Measurements from ENCODE around the gene ZBTB20.

DNA sequence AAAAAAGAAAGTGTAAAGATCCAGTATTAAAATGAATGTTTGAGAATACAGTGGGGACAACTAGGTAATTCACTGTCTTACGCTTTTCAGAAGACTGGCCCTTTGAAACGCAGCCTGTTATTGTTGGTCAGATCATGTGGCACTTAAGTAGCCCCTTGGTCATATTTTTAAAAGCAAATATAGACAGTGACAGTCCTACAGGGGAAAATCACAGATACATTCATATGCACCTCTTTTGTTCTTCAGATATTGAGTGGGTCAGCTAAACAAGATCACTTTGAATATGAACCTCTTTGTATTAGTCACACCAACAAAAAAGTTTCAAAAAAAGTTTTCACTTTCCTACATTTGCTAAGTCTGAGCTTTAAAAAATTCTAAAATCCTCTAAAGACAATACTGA, 817.3 kb downstream of the ZBTB20 start:
- TF ChIP-seq, protein P1, sequence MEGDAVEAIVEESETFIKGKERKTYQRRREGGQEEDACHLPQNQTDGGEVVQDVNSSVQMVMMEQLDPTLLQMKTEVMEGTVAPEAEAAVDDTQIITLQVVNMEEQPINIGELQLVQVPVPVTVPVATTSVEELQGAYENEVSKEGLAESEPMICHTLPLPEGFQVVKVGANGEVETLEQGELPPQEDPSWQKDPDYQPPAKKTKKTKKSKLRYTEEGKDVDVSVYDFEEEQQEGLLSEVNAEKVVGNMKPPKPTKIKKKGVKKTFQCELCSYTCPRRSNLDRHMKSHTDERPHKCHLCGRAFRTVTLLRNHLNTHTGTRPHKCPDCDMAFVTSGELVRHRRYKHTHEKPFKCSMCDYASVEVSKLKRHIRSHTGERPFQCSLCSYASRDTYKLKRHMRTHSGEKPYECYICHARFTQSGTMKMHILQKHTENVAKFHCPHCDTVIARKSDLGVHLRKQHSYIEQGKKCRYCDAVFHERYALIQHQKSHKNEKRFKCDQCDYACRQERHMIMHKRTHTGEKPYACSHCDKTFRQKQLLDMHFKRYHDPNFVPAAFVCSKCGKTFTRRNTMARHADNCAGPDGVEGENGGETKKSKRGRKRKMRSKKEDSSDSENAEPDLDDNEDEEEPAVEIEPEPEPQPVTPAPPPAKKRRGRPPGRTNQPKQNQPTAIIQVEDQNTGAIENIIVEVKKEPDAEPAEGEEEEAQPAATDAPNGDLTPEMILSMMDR (conservative IDR thresholded peaks at IDR 0.05 in 1 of 2, IDR thresholded peaks at IDR 0.05 in 1 of 2; ENCODE audit: low read depth in 1 of 2, low read length in 2 of 2): no peak
- no peak for TF ChIP-seq EZH2 (IDR thresholded peaks at IDR 0.05; ENCODE audit: low read length, missing control alignments)
